Measurements from ENCODE around the gene GSK3A.
A peak's percentile ranks its signal among the peaks of the same experiment; 100 is the strongest.

The GSK3A gene

DNA sequence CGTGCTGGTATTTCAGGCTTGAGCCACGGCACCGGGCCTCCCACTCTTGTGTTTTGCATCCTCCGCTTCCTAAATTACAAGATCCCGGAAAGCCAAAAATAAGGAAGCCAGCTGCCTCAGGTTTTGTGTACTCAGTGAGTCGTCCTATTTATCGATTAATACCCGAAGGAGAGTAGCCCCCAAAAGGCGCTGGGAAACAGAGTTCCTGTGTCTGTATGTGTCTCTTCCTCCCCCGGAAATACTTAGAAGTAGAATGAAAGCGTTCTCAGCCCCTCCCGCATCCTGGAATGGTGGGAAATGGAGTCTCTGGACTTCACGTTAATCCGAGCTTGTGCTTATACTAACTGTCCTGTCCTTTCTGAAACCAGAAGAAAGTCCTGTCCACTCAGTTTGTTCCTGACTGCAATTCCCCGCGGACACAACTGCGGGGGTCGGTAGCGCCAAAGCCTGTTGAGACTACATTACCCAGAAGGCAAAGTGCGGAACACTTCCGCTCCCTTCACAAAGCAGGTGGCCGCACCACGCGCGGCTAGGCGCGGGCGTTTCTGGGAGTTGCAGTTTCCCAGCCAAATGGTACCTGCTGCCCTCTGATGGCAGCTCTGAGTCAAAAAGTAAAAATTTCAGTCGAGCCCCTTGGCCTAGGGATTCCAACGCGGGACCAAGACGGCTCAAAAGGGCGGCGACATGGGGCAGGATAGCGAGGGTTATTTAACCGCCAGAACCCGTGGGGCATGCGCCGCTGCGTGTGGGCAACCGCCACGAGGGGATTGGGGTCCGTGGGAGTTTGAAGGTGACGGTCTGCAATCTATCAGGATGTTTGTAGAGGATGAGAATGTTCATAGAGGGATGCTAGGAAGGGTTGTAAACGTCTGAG lies 2.2 kb upstream of the GSK3A start:
- FAIRE-seq, result peak; percentile 15
- TF ChIP-seq POLR2A (IDR thresholded peaks at IDR 0.05; ENCODE audit: low read depth, low read length), result no peak
- DNase-seq (ENCODE audit: insufficient read length, low spot score), result peak; percentile 87

DNA sequence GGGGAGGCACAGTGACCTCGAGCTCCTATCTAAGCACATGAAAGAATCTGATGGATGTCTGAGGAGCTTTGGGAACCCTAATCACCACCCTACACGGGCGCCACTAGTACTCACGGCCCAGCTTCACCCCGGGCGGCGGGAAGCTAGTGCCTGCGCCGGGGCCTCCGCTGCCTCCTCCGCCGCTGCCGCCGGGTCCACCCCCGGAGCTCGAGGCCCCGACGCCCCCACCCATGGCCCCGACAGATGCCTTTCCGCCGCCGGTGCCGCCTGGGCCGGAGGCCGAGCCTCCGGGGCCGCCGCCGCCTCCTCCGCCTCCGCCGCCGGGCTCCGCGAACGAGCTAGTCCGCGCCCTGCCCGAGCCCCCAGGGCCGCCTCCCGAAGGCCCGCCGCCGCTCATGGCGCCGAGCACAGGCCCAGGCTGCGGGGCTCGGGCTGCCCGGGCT lies 312 bp downstream of the GSK3A start:
- DNase-seq (ENCODE audit: insufficient read length, low spot score) (no peak), FAIRE-seq (no peak)
- no peak for TF ChIP-seq POLR2A (IDR thresholded peaks at IDR 0.05; ENCODE audit: low read depth, low read length)

DNA sequence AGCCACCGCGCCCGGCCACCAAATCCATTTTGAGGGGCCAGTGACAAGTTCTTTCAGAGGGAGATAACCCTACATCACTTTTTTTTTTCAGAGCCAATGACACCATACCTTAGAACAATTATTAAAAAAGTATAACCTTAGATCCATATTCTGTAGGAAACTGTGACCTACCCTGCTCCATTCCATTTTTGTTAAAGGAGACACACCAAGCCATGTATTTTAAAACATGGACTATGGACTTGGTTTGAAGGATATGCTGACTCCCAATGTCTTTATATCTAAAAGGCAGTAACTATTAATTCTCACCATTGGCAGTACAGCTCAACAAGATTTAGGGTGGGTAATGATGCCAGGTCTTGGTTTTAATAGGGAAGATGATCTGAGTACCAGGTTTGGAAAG lies 1.1 kb downstream of the GSK3A start:
- DNase-seq (ENCODE audit: insufficient read length, low spot score) (no peak), FAIRE-seq (no peak)
- no peak for TF ChIP-seq POLR2A (IDR thresholded peaks at IDR 0.05; ENCODE audit: low read depth, low read length)

DNA sequence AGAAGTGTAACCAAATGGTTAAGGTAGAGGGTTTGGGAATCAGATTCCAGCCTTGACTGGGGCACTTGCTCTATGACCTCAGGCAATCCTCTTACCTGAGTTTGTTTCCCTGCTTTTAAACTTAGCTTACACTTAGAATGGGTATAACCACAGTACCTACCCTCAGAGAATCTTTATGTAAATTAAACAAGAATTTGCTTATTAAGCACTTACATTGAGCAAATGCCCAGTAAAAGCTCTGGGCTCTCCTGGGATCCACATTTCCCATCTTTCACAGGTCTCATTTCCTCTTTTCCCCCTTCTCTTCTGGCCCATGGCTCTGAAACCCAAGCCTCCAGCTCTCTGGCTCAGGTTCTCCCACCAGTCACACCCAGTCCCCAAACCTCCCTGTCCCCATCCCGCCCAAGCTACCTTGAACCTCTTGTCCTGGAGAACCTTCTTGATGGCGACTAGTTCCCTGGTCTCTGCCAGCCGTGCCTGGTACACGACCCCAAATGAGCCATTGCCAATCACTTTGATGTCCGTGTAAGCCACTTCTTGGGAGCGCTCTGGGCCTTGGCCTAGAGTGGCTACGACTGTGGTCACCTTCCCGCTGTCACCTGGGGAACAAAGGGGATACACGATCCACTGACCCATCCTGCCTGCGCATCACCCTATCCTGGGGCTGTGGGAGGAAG lies 2.7 kb downstream of the GSK3A start:
- no peak for FAIRE-seq
- TF ChIP-seq POLR2A (IDR thresholded peaks at IDR 0.05; ENCODE audit: low read depth, low read length), result no peak
- no peak for DNase-seq (ENCODE audit: insufficient read length, low spot score)

DNA sequence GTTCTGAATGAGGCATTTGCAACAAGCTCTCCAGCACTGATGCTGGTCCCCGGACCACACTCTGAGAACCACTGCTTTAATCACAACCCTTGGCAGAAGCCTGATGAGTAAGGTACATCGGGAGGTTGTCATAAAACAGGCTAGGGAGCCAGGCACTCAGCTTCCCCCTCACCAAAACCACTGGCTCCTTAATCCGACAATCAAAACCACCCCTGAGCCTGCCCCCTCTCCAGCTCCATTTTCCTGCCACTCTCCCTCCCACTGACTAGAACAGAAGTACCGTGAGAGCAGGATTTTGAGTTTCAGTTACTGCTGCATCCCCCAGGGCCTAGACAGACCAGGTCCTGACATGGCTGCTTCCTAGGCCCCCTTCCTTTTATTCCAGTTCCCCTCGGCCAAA lies 7.2 kb downstream of the GSK3A start:
- DNase-seq (ENCODE audit: insufficient read length, low spot score) (no peak), FAIRE-seq (no peak)
- no peak for TF ChIP-seq POLR2A (IDR thresholded peaks at IDR 0.05; ENCODE audit: low read depth, low read length)

DNA sequence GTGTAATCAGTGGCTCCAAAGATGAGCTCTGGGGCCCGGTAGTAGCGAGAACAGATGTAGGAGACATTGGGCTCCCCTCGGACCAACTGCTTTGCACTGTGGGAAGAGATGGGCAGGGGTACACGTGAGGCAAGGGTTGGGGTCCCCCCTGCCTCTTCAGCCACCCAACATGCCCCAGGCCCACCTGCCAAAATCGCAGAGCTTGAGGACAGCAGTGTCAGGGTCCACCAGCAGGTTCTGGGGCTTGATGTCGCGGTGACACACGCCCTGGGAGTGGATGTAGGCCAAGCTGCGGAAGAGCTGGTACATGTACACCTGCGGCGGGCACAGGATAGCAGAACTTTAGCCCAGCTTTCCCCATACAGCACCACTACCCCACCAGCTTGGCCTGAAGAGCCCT lies 8.0 kb downstream of the GSK3A start:
- DNase-seq (ENCODE audit: insufficient read length, low spot score), result no peak
- no peak for FAIRE-seq
- TF ChIP-seq POLR2A (IDR thresholded peaks at IDR 0.05; ENCODE audit: low read depth, low read length), result no peak

DNA sequence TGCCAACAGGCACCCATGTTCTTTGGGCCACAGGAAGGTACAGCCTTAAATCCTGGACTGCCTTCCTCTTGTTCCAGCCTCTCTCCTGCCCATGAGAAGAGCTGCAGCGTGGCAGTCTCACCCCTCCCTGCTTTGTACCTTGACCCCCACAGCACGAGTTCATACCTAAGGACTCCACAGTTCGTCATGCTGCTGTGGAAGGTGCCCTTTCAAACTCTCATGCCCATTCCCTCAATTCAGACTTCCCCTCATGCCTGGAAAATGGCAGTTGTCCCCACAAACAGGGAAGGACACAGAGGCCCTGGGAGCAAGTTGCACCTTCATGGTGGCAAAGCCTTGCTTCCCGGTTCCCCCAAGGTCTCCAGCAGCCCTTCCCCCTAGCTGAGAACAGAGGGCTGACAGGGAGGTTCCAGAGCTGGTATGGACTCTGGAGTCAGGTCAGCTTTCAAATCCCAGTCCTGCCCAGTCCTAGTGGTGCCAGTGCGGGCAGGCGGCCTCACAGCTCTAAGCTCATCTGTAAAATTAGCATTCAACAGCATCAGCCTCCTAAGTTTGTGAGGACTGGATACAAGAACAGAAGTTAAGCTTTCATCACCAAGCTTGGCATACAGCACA lies 8.6 kb downstream of the GSK3A start:
- DNase-seq (ENCODE audit: insufficient read length, low spot score), result no peak
- TF ChIP-seq POLR2A (IDR thresholded peaks at IDR 0.05; ENCODE audit: low read depth, low read length), result no peak
- FAIRE-seq, result no peak

DNA sequence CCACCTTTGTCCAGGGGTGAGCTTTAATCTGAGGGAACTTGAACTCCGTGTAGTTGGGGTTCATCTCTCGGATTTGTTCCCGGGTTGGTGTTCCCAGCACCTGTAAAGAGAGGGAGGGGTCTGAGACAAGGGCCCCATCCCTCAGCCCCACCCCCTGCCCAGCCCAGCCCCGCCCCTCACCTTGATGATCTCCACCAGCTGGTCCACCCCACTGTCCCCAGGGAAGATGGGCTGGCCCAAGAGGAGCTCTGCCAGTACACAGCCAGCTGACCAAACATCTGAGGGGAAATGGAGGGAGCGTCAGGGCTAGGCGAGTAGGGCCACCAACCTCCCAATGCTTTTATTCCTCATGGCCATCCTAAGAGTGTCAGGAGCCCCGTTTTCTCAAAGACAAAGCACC lies 9.3 kb downstream of the GSK3A start:
- TF ChIP-seq POLR2A (IDR thresholded peaks at IDR 0.05; ENCODE audit: low read depth, low read length), result no peak
- no peak for FAIRE-seq
- DNase-seq (ENCODE audit: insufficient read length, low spot score), result no peak

DNA sequence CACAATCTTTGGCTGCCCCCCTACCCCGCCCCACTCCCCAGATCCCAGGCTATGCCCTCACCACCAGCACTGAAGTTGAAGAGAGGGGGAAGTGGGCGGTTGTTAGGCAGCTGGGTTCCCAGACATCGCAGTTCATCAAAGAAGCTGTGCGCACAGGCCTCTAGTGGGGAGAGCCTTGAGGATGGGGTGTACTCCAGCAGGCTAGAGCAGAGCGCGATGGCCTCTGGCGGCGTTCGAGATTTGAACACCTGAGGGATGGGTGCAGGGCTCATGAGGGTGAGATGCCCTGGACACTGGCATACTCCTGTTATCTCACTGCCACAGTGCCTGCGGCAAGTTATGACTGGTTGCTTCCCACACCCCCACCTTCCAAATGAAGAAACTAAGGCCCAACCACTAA lies 10.0 kb downstream of the GSK3A start:
- no peak for DNase-seq (ENCODE audit: insufficient read length, low spot score)
- no peak for TF ChIP-seq POLR2A (IDR thresholded peaks at IDR 0.05; ENCODE audit: low read depth, low read length)
- no peak for FAIRE-seq

DNA sequence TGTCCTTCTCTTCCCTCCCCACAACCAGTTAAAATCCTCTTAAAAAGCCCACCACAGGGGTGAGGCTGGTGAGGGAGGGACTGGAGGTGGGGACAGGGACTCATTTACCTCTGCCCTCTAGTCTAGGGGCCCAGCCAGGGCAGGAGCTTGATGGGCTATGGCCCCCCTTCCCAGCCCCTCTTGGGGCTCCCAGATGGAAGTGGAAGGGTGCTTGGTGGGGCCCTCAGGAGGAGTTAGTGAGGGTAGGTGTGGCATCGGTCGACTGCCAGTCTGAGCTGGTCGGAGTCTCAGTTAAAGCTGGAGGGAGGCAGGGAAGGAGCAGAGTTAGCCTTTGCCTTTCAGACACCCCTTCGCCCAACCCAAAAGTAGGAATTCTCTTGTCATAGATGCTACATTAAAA lies 11.8 kb downstream of the GSK3A start:
- FAIRE-seq (no peak), DNase-seq (ENCODE audit: insufficient read length, low spot score) (no peak)
- no peak for TF ChIP-seq POLR2A (IDR thresholded peaks at IDR 0.05; ENCODE audit: low read depth, low read length)

DNA sequence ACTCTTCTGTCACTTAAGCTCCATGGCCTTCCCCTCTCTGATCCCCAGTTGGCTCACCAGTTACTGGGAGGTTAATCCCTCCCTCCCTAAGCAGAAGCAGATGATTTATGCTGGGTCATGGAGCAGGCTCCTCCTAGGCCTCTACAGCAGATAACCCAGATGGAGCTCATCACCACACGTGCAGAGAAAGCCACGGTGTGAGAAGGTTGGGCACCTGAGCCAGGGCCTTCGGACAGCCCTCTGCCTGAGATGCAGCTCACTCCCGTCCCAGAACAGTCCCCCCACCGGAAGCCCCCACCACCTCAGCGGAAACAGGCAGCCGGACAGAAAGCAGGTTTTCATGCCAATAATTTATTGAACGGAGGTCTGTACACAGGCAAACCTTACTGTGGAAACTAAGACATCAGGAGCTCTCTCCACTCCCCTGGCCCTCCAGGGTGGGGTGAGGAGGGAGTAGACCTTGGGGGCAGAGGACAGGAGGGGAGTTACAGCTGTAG lies 12.5 kb downstream of the GSK3A start:
- FAIRE-seq (no peak), DNase-seq (ENCODE audit: insufficient read length, low spot score) (no peak)
- no peak for TF ChIP-seq POLR2A (IDR thresholded peaks at IDR 0.05; ENCODE audit: low read depth, low read length)

DNA sequence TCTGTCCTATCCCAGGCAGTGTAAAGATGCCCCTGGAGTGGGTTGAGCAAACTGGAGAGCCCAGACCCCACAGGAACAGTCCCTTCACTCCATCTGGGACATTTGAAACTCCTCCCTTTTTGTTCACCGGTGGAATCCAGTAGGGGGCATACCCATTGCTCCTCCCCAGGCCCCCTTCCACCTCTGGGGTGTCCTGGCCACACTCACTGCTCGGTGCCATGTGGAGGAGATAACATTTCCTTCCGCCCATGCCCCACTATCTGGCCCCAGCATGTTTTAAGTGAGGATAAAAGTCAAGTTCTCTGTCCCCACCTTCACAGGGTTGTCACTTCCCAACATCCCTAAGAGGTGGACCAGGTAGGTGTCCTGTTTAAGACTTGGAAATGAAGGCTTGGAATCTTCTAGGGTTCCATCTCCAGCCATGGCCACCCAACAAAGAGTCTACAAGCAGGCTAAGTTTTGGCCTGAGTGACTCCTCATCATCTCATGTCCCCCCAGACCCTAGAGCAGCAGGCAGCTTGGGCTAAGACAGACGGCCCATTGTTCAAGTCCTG lies 13.0 kb downstream of the GSK3A start:
- TF ChIP-seq POLR2A (IDR thresholded peaks at IDR 0.05; ENCODE audit: low read depth, low read length), result no peak
- DNase-seq (ENCODE audit: insufficient read length, low spot score) (no peak), FAIRE-seq (no peak)

DNA sequence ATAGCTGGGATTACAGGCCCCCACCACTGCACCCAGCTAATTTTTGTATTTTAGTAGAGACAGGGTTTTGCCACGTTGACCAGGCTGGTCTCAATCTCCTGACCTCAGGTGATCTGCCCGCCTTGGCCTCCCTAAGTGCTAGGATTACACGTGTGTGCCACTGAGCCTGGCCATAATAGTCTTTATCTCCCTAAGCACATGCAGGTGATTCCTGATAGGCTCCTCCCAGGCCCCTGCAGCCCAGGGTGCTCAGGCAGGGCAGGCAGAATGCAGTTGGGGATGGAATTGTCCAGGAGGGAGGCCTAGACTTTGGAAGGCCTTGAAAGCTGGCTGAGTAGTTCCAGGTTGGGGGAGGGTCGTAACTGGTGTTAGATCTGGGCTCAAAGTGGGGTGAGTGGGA lies 13.8 kb downstream of the GSK3A start:
- no peak for DNase-seq (ENCODE audit: insufficient read length, low spot score)
- no peak for FAIRE-seq
- no peak for TF ChIP-seq POLR2A (IDR thresholded peaks at IDR 0.05; ENCODE audit: low read depth, low read length)

DNA sequence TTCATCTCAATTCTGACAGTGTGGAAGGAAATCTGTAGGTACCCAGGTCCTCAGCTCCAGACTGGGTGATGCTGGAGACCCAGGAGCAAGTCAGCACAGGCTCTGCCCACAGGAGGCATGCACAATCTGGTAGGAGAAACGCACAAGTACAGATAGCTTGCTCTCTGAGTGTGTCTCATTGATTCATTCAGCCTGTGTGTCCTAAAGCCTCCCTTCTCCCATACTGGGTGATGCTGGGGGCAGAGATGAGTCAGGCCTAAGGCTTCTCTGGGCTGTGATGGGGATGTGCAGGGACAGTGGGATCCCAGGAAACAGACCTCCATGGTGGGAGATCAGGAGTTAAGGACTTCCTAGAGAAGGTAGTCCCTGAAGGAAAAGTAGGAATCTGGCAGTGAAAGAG lies 15.5 kb downstream of the GSK3A start:
- no peak for FAIRE-seq
- no peak for DNase-seq (ENCODE audit: insufficient read length, low spot score)
- TF ChIP-seq POLR2A (IDR thresholded peaks at IDR 0.05; ENCODE audit: low read depth, low read length), result no peak

Data from H54 (cell line).